ENCODE measurements around the gene AFG3L2.

Gene AFG3L2

GRCh38 chr18:12366784-12367183 is 10.2 kb downstream of the AFG3L2 start:
- Mint-ChIP-seq H3K9me3 (no peaks in the 10 kb centered on the region), H3K36me3 (ENCODE audit: insufficient read depth) (peaks cover 71% of the 10 kb centered on the region), H3K4me1 (ENCODE audit: low read depth in 2 of 2) (peaks cover 3 to 10% of the 10 kb centered on the region in 2 donors), H3K4me3 (no peak overlapping the region), H3K27ac (peak overlapping the region in 1 of 2 donors; percentile 55), H3K27me3 (no peaks in the 10 kb centered on the region)
- ATAC-seq (replicated peaks) (no peak), DNase-seq (no peak)

GRCh38 chr18:12366379-12366778 is 10.6 kb downstream of the AFG3L2 start:
- no peaks in the 10 kb centered on the region for H3K27me3 Mint-ChIP-seq
- no peak overlapping the region for H3K27ac Mint-ChIP-seq
- peaks cover 3 to 6% of the 10 kb centered on the region in 2 donors for H3K4me1 Mint-ChIP-seq (ENCODE audit: low read depth in 2 of 2)
- H3K4me3 Mint-ChIP-seq, result no peak overlapping the region
- no peak for DNase-seq
- H3K36me3 Mint-ChIP-seq (ENCODE audit: insufficient read depth), result peaks cover 73% of the 10 kb centered on the region
- H3K9me3 Mint-ChIP-seq, result no peaks in the 10 kb centered on the region
- no peak for ATAC-seq (replicated peaks)

GRCh38 chr18:12362473-12363174 is 14.4 kb downstream of the AFG3L2 start:
- Mint-ChIP-seq H3K36me3 (ENCODE audit: insufficient read depth) (peaks cover 82% of the 10 kb centered on the region), H3K27me3 (no peaks in the 10 kb centered on the region), H3K4me3 (no peak overlapping the region), H3K27ac (no peak overlapping the region), H3K4me1 (ENCODE audit: low read depth in 2 of 2) (no peaks in the 10 kb centered on the region), H3K9me3 (no peaks in the 10 kb centered on the region)
- ATAC-seq (replicated peaks) (no peak), DNase-seq (no peak)

GRCh38 chr18:12361770-12362378 is 15.2 kb downstream of the AFG3L2 start:
- H3K36me3 Mint-ChIP-seq (ENCODE audit: insufficient read depth), result peaks cover 82% of the 10 kb centered on the region
- no peaks in the 10 kb centered on the region for H3K27me3 Mint-ChIP-seq
- no peak for DNase-seq
- no peak for ATAC-seq (replicated peaks)
- H3K4me3 Mint-ChIP-seq, result no peak overlapping the region
- no peaks in the 10 kb centered on the region for H3K4me1 Mint-ChIP-seq (ENCODE audit: low read depth in 2 of 2)
- no peaks in the 10 kb centered on the region for H3K9me3 Mint-ChIP-seq
- H3K27ac Mint-ChIP-seq, result no peak overlapping the region

GRCh38 chr18:12359515-12359927 is 17.5 kb downstream of the AFG3L2 start:
- H3K36me3 Mint-ChIP-seq (ENCODE audit: insufficient read depth), result peaks cover 80% of the 10 kb centered on the region
- DNase-seq, result no peak
- no peak overlapping the region for H3K4me3 Mint-ChIP-seq
- peaks cover 0 to 3% of the 10 kb centered on the region in 2 donors for H3K4me1 Mint-ChIP-seq (ENCODE audit: low read depth in 2 of 2)
- no peaks in the 10 kb centered on the region for H3K9me3 Mint-ChIP-seq
- no peak overlapping the region for H3K27ac Mint-ChIP-seq
- no peak for ATAC-seq (replicated peaks)
- H3K27me3 Mint-ChIP-seq, result no peaks in the 10 kb centered on the region

GRCh38 chr18:12352188-12352587 is 24.8 kb downstream of the AFG3L2 start:
- H3K4me1 Mint-ChIP-seq (ENCODE audit: low read depth in 2 of 2), result peaks cover 0 to 6% of the 10 kb centered on the region in 2 donors
- H3K36me3 Mint-ChIP-seq (ENCODE audit: insufficient read depth), result peaks cover 80% of the 10 kb centered on the region
- no peaks in the 10 kb centered on the region for H3K9me3 Mint-ChIP-seq
- DNase-seq (no peak), ATAC-seq (replicated peaks) (no peak)
- H3K27me3 Mint-ChIP-seq, result no peaks in the 10 kb centered on the region
- no peak overlapping the region for H3K4me3 Mint-ChIP-seq
- no peak overlapping the region for H3K27ac Mint-ChIP-seq

GRCh38 chr18:12347895-12348294 is 29.1 kb downstream of the AFG3L2 start:
- no peak for ATAC-seq (replicated peaks)
- Mint-ChIP-seq H3K4me3 (no peak overlapping the region), H3K27me3 (no peaks in the 10 kb centered on the region), H3K27ac (no peak overlapping the region), H3K4me1 (ENCODE audit: low read depth in 2 of 2) (no peaks in the 10 kb centered on the region), H3K36me3 (ENCODE audit: insufficient read depth) (peaks cover 89% of the 10 kb centered on the region), H3K9me3 (no peaks in the 10 kb centered on the region)
- DNase-seq, result no peak

- peak overlapping the region in 1 of 2 donors; percentile 27 for H3K27ac Mint-ChIP-seq
- no peaks in the 10 kb centered on the region for H3K27me3 Mint-ChIP-seq
- no peaks in the 10 kb centered on the region for H3K9me3 Mint-ChIP-seq
- no peaks in the 10 kb centered on the region for H3K4me1 Mint-ChIP-seq (ENCODE audit: low read depth in 2 of 2)
- ATAC-seq (replicated peaks) (no peak), DNase-seq (no peak)
- H3K36me3 Mint-ChIP-seq (ENCODE audit: insufficient read depth), result peaks cover 83% of the 10 kb centered on the region
- no peak overlapping the region for H3K4me3 Mint-ChIP-seq
Measured at GRCh38 chr18:12346240-12346565, 30.8 kb downstream of the AFG3L2 start.

GRCh38 chr18:12345491-12346239 is 31.4 kb downstream of the AFG3L2 start:
- no peaks in the 10 kb centered on the region for H3K27me3 Mint-ChIP-seq
- H3K36me3 Mint-ChIP-seq (ENCODE audit: insufficient read depth), result peaks cover 83% of the 10 kb centered on the region
- no peak overlapping the region for H3K27ac Mint-ChIP-seq
- no peaks in the 10 kb centered on the region for H3K4me1 Mint-ChIP-seq (ENCODE audit: low read depth in 2 of 2)
- ATAC-seq (replicated peaks) (no peak), DNase-seq (no peak)
- H3K4me3 Mint-ChIP-seq, result no peak overlapping the region
- H3K9me3 Mint-ChIP-seq, result no peaks in the 10 kb centered on the region

- H3K4me1 Mint-ChIP-seq (ENCODE audit: low read depth in 2 of 2), result no peaks in the 10 kb centered on the region
- no peak overlapping the region for H3K4me3 Mint-ChIP-seq
- H3K36me3 Mint-ChIP-seq (ENCODE audit: insufficient read depth), result peaks cover 77% of the 10 kb centered on the region
- H3K27ac Mint-ChIP-seq, result no peak overlapping the region
- no peak for ATAC-seq (replicated peaks)
- no peaks in the 10 kb centered on the region for H3K9me3 Mint-ChIP-seq
- no peak for DNase-seq
- H3K27me3 Mint-ChIP-seq, result no peaks in the 10 kb centered on the region
Measured at GRCh38 chr18:12342661-12343060, 34.4 kb downstream of the AFG3L2 start.

- Mint-ChIP-seq H3K9me3 (no peaks in the 10 kb centered on the region), H3K4me3 (no peak overlapping the region), H3K27ac (no peak overlapping the region), H3K36me3 (ENCODE audit: insufficient read depth) (peaks cover 79% of the 10 kb centered on the region), H3K27me3 (no peaks in the 10 kb centered on the region), H3K4me1 (ENCODE audit: low read depth in 2 of 2) (no peaks in the 10 kb centered on the region)
- DNase-seq, result no peak
- ATAC-seq (replicated peaks), result no peak
Measured at GRCh38 chr18:12340945-12341660, 35.9 kb downstream of the AFG3L2 start.

GRCh38 chr18:12338382-12338781 is 38.6 kb downstream of the AFG3L2 start:
- no peaks in the 10 kb centered on the region for H3K27me3 Mint-ChIP-seq
- ATAC-seq (replicated peaks) (no peak), DNase-seq (no peak)
- H3K4me3 Mint-ChIP-seq, result no peak overlapping the region
- H3K9me3 Mint-ChIP-seq, result no peaks in the 10 kb centered on the region
- H3K27ac Mint-ChIP-seq, result no peak overlapping the region
- peaks cover 55% of the 10 kb centered on the region for H3K36me3 Mint-ChIP-seq (ENCODE audit: insufficient read depth)
- no peaks in the 10 kb centered on the region for H3K4me1 Mint-ChIP-seq (ENCODE audit: low read depth in 2 of 2)

GRCh38 chr18:12336887-12337286 is 40.1 kb downstream of the AFG3L2 start:
- no peaks in the 10 kb centered on the region for H3K4me1 Mint-ChIP-seq (ENCODE audit: low read depth in 2 of 2)
- H3K36me3 Mint-ChIP-seq (ENCODE audit: insufficient read depth), result peaks cover 40% of the 10 kb centered on the region
- DNase-seq (no peak), ATAC-seq (replicated peaks) (no peak)
- no peaks in the 10 kb centered on the region for H3K27me3 Mint-ChIP-seq
- no peak overlapping the region for H3K4me3 Mint-ChIP-seq
- no peaks in the 10 kb centered on the region for H3K9me3 Mint-ChIP-seq
- H3K27ac Mint-ChIP-seq, result no peak overlapping the region

Data from effector memory CD8-positive, alpha-beta T cell (primary cell).